HG03066 (cell line): ENCODE results near the gene FERD3L.
"Not testable (repeated sequence)": the region's sequence is repeated elsewhere in the genome, so short reads cannot be mapped to it uniquely, and the experiment has no call there.

ENCODE experiments used
- ATAC-seq: cut with Tn5 transposase; IDR thresholded peaks from one replicate; pipeline ENCODE4 v1.9.1; 2021; ENCODE audit warnings: low read depth; ENCODE audit not compliant: unreplicated experiment

Gene FERD3L

DNA sequence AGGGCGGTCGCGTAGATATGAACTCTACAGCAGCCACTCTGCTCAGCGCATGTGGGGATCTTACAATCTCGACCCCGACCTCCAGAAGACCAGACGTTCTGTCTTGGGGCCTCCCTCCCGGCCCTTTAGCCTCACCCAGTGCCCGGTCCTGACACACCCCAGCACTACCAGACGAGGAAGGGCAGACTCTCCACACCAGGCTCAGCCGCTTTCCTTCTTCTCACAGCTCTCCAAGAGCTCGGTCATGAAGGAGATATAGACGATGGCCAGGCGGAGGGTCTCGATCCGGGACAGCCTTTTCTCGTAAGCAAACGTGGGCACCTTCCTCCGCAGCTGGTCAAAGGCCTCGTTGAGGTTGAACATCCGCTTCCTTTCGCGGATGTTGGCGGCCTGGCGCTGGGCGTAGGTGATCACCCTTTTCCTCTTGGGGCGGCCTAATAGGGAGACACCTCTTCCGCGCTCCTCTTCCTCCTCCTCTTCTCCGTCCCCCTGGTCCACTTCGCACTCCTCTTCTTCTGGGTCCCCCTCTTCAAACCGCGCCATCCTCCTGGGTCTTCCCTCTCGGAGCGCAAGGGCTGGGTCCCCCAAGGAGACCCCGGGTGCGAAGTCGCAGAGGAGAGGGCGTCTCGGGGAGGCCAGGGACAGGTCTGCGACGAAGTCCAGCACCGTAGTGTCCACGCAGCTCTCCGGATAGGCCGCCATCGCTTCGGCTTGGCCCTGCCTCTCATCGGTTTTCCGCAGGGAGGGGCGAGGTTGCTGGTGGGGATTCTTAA lies at the start of gene FERD3L:
Gene FERD3L (minus strand): TSS at position 761 of the 773 bp plus-strand sequence. CDS start 59 bp downstream, at position 702.
- no peak for ATAC-seq

DNA sequence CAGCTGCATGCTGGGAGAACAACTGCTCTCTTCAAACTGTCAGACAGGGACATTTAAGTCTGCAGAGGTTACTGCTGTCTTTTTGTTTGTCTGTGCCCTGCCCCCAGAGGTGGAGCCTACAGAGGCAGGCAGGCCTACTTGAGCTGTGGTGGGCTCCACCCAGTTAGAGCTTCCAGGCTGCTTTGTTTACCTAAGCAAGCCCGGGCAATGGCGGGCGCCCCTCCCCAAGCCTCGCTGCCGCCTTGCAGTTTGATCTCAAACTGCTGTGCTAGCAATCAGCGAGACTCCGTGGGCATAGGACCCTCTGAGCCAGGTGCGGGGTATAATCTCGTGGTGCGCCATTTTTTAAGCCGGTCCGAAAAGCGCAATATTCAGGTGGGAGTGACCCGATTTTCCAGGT lies 49.2 kb upstream of the FERD3L start:
- ATAC-seq, result not testable (repeated sequence)

DNA sequence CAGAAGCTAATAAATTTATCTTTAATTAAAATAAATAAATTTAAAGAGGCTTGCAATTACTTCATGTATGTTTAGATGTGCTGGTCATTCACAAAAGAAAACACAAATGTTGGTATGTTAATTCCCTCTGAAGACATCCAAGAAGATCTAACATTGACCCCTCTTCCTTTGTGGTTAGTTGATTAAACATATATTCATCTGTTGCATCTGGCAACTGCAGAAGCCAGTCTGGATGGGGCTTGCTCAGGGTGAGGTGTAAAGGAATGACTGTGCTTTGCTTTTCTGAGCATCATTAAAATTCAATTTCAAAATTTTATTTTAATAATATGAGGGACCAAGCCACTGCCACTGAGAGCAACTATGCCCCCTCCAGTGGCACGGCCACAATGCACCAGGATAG lies 36.4 kb upstream of the FERD3L start:
- ATAC-seq, result no peak

- ATAC-seq, result no peak
Observed at GRCh38 chr7:19178595-19178994, 33.4 kb upstream of the FERD3L start.

DNA sequence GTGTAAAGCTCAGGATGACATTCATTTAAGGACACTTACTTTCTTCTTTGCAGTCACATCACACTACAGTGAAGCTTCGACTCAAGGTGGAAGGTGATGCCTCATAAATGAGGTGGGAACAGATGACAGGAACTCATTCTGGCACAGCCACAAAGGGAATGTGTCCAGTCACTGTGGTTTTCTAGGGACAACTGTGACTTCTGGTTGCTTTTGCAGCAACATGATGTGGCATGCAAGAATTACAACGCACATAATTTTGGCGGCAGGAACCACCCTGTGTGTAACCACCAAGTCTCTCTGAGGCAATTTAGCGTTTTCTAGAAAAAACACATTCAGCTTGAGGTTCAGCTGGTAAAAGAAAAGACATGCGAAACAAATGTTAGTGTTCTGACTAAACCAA lies 32.0 kb upstream of the FERD3L start:
- no peak for ATAC-seq

DNA sequence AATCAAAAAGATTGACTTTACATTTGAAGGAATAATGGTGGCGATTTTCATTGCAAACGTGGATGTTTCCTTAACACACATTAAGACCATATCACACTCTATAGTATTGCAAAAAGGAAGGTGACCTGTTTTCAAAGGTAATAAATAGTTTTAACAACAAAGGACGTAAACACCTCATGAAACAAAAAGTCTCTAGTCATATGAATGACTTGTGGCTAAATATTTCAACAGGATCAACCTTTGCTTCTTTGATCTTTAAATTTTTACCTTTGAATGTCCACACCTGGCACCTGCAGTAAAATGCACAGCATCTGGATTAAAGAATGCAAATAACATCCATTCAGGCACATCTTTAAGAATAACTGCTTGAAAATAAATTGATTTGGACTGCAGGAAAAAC lies 30.0 kb upstream of the FERD3L start:
- no peak for ATAC-seq

DNA sequence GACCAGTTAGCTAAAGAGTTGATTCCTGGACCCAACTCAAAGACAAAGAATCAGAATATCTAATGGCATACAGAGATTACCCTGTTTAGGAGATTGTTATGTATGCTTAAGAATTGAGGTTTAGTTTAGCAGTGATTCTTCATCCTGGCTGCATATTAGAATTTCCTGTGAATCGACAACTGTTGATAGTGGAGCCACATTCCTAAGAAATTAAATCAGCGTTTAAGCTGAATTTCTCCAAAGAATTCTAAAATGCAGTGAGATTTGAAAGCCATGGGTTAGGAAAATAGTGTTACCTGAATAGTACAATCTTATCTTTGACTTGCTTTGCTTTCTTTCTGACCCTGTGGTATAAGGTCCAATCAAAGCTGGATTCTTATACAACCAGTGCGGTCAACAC lies 16.4 kb upstream of the FERD3L start:
- ATAC-seq, result no peak

DNA sequence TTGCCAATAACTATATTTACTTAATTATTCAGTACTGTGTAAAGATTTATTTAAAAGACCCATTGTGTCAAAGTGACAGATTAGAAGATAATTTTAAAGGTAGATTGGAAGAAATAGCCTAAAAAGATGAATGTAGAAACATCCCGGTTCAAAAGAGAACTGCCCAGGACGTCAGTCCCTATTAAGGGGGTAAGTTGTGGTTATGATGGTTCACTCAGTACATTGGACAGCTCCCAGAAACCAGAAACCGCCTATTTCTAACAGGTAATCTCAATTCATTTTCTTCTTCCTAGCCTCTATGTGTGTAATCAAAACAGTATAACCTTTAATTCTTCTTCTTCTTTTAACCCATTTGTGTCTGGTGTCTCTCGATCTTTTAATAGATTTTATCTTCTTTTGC lies 1.5 kb upstream of the FERD3L start:
- no peak for ATAC-seq

DNA sequence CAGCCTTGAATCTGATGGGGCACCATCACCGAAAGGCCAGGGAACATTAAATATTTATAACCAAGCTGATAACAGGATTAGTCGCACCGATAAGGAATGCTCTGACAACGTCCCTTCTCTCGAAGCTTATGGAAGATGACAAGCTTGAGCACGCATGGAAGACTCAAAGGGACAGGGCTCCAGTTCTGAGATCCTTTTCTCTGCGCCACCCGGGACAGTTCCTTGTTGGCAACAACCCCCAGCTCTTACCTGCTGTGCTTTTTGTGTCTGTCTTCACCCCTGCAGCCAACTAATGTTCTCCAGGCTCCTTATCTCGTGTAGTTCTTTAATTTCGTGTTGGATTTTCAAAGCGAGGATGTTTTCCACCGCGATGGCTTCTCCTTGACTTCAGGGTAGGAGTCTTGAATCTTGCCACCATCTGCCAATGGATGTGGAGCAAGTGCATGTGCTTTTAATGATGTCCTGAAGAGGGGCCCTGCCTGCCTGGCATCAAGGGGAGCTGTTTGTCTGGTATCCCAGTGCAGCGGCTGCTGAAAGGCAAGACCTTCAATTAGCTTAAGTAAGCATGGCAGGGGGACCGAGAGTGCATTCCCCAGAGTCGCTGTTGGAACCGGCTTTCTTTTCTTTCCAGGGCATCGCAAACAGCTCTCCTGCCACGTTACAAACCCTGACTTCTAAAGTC lies 354 bp upstream of the FERD3L start:
- ATAC-seq, result no peak

DNA sequence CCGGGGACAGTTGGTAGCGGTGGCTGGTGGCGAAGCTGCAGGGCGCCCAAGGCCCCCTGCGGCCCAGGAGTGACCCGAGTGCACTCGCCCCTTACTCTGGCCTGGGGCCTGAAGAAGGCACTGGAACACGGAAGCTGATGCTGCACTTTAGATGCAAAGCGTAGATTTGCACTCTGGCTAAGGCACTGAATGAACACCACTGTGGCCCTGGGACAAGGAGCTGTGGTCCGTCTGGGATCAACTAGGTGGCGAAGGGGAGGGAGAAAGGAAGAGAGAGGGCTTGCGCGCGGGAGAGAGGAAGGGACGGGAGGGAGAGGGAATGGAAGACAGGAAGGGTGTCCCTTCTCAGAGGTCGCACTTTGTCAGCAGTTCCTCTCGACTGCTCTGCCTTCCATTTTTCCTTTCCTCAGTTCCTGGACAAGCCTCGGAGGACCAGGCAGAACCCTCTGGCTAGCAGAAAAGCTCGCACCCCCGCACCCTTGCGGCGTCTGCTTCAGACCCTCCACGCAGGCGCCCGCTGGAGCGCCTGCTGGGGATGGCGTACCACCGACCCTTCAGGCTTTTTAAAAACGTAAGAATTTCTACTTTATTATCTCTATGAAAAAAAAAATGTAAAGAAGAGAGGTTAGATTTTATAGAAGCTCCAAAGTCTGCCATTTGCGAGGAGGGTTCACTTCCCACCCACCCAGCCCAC lies 1.2 kb downstream of the FERD3L start:
- ATAC-seq, result no peak

DNA sequence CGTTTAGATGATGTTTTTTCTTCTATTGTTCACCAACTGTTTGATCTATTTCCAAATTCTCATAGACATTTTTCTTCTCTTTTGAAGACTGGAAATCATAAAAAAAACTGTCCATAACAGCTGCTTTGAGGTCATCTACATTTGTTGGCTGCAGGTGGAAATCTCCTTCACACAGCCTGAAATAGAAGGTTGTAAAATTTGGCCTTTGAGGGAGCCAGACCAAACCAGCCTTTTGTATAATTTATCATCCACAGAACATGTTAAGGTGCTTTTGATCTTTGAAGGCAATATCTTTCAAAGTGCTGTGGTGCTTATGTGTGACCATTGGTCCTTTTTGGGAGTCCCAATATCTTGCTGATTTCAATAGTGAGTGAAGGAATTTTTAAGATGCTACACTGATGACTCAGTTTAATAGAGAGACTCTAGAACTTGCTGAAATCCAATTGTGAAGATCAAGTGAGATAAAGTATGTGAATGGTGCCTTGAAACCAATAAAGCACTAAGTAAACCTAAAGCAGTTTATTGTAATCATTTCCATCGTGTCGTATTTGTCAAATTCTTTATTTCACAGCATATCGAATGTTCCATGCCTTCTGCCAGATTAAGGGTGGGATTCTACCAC lies 5.4 kb downstream of the FERD3L start:
- ATAC-seq, result no peak

GRCh38 chr7:19133886-19134285 lies 11.3 kb downstream of the FERD3L start:
- ATAC-seq, result no peak

- no peak for ATAC-seq
Observed at GRCh38 chr7:19133390-19133789, 11.8 kb downstream of the FERD3L start.

DNA sequence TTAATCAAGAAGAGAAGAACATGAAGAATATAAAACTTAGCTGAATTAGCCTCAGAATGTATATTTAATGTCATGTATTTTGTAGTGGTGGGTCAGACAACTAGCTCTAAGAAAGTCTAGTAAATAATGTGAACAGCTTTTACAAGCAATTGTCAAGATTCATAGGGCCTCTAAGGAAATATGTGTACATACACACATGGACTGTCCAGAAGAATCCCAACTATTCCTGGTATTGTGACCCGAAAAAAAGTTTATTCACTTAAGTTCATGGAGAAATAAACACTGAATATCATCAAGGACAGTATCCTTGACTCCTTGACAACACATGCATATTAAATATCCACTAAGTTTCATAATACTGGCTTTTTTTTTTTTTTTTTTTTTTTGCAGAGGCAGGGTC lies 16.4 kb downstream of the FERD3L start:
- ATAC-seq, result no peak

- no peak for ATAC-seq
Observed at GRCh38 chr7:19121977-19122588, 23.1 kb downstream of the FERD3L start.

DNA sequence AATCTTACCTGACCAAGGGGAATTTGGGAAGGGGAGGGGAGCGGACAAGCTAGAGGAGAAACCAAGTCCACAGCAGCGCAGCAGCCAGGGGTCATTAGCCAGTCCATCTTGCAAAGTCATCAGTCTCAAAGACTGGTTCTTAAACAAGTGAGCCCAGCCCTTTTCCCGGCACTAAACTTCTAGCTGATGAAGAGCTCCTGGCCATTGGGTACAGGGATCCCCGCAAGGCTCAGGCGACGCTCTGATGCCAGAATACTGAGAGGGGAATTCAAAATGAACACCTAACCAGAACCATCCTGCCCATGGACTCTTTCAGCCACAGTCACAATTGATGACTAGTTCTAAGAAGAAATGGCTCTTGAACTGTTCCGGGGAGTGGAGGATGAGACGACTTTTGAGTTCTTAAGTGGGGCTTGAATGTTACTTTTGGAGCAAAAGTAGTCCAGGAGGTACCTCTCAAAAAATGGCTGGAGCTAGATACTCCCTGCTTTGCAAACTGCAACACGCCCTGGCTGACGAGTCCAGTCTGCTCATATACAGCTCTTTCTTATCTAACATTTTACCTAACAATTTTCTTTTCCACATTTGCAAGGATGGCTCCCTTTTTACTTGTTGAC lies 25.2 kb downstream of the FERD3L start:
- no peak for ATAC-seq

GRCh38 chr7:19119372-19119771 lies 25.8 kb downstream of the FERD3L start:
- no peak for ATAC-seq

GRCh38 chr7:19118636-19119371 lies 26.4 kb downstream of the FERD3L start:
- ATAC-seq, result no peak

GRCh38 chr7:19117870-19118608 lies 27.2 kb downstream of the FERD3L start:
- ATAC-seq, result no peak
